GM21619 (cell line): ENCODE data around the gene GGT6.

ENCODE experiments used
- ATAC-seq: cut with Tn5 transposase; IDR thresholded peaks from one replicate; pipeline ENCODE4 v1.9.1; 2021; ENCODE audit not compliant: unreplicated experiment

Gene GGT6

DNA sequence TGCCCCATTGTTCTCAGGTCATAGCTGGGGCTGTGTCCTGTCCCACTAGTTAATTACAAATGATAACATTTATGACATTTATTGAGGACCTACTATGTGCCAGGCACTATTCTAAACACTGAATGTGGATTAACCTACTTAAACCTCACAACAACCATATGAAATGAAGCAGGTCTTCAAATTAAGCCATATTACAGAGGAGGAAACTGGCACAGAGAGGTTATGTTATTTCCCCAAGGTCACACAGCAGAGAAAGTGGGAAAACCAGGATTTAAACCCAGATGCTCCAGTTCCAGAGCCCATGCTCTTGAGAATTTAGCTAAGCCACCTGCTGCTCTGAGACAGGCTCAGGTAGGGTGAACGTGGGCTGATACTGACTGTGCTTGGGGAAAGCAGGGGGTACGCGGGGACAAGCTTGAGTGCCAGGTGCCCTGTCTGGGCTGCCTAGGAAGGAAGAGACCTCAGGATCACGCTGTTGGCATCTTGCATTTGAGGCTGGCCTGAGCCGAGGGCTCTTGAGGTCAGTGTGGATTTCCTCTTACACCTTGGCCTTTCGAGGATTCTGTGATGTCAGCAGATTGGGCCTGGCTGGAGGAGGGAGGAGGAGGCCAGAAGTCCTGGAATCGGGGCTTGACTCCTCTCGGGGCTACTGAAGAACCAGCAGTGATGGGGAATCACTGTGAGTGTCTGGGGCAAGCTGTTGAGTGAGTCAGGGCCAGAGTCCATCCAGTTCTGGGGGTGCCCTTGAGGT lies 52.8 kb downstream of the GGT6 start:
- no peak for ATAC-seq
